Uterus (tissue), 4 donors: ENCODE measurements around the gene GPR32. TPM values are rescaled to one million over a fixed set of nuclear protein-coding genes. Genes with fewer than 3 reads are reported as not detected.
"Not testable (repeated sequence)": the region's sequence is repeated elsewhere in the genome, so short reads cannot be mapped to it uniquely, and the experiment has no call there.

Experiments
- DNase-seq, 2 donors: peaks; one replicate each; pipeline ENCODE4 v3.0.0-alpha.2; 2019 to 2020
- H3K27ac ChIP-seq, 2 donors: fragments of 200-600 bp; sonication (generic); 1 replicate in 1 of 2; 2 replicates in 1 of 2; pipeline ENCODE4 v1.5.1; 2016 to 2018
- H3K27me3 ChIP-seq, 2 donors: fragments of 200-600 bp; sonication (generic); one replicate each; pipeline ENCODE4 v1.5.1; 2018 to 2019; ENCODE audit warnings: control low read depth in 1 of 2
- H3K36me3 ChIP-seq, 2 donors: fragments of 200-600 bp; sonication (generic); one replicate each; pipeline ENCODE4 v1.5.1; 2019; ENCODE audit warnings: control low read depth in 1 of 2
- H3K4me1 ChIP-seq, 2 donors: fragments of 200-600 bp; sonication (generic); one replicate each; pipeline ENCODE4 v1.5.1; 2018 to 2019; ENCODE audit warnings: control low read depth in 1 of 2
- H3K4me3 ChIP-seq, 2 donors: fragments of 200-600 bp; sonication (generic); 1 replicate in 1 of 2; 2 replicates in 1 of 2; pipeline ENCODE4 v1.5.1; 2018 to 2019; ENCODE audit warnings: mild to moderate bottlenecking in 1 of 2
- H3K9me3 ChIP-seq, 2 donors: fragments of 200-600 bp; sonication (generic); one replicate each; pipeline ENCODE4 v1.5.1; 2019; ENCODE audit warnings: control low read depth in 1 of 2
- POLR2A ChIP-seq, 2 donors: fragments of 450-650 bp; IDR thresholded peaks; one replicate each; pipeline ENCODE4 v1.6.1; 2016; ENCODE audit warnings: antibody characterized with exemption in 2 of 2, mild to moderate bottlenecking in 1 of 2, moderate library complexity in 1 of 2
- intact Hi-C: fragments of 100-400 bp; cut with DNase I; formaldehyde crosslinking; loops from one replicate; pipeline ENCODE4 v1.15.1; 2023; ENCODE audit warnings: low total_unique reads
- total RNA-seq, 4 donors: library from RNA; depleted of rRNA in 3 of 4; stranded (reverse); fragments of >200 nt in 3 of 4; gene quantifications; one replicate each; pipeline versions ENCODE4 v1.1.0 to v1.2.4, GENCODE V29; 2014 to 2023
- TF ChIP-seq, protein P1 (sequence below), 4 experiments: fragments of 200-600 bp in 2 of 4; fragments of 450-650 bp in 2 of 4; sonication (generic) in 2 of 4; IDR thresholded peaks; one replicate each; pipeline ENCODE4 v1.5.1; 2016 to 2019; ENCODE audit warnings: antibody characterized with exemption in 4 of 4, mild to moderate bottlenecking in 2 of 4, moderate library complexity in 1 of 4
- donor health status: DM: yes; HTN: yes; CAD: no.

Gene GPR32
- total RNA-seq, 4 donors from 2014 or later = not detected

DNA sequence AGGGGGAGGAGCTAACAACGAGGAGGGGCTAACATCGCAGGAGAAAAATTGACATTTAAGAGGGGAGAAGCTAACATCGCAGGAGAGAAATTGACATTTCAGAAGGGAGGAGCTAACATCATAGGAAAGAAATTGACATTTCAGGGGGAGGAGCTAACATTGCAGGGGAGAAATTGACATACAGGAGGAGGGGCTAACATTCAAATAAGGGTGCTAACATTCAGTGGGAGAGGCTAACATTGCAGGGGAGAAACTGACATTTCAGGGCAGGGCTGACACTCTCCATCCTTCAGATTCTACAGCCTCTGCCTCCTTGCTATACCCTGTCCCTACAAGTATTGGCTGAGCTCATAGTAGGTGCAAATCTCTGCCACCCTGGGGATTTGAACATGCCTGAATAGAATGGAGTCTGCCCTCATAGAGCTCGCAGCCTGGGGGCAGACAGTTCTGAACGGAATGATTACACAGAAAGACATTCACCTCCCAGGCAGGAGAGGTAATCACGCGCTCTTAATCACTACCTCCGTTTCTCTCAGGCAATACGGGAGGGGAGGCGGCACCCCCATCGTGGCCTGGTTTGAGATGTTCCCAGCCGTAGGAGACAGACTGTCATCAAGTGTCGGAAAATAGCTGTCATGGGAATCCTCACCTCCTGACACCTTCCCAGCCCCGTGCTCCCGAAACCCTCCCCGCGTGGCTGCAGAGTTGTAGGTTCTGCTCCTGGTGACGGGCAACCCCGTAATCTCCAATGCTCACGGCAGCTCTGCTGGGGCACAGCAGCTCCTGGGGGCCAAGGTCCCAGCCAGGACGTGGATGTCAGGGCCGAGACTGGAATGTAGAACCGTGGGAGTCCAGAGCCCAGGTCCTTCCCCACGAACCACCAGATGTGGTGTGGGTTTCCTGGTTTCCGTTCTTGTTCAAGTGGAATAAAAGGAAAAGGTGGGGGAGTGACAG, 9.5 kb downstream of the GPR32 start:
- no peaks in the 10 kb centered on the region for H3K36me3 ChIP-seq
- H3K9me3 ChIP-seq = no peaks in the 10 kb centered on the region
- no peak overlapping the region for H3K27ac ChIP-seq
- DNase-seq = no peak
- no peaks in the 10 kb centered on the region for H3K4me1 ChIP-seq
- H3K27me3 ChIP-seq = peaks cover 0 to 38% of the 10 kb centered on the region in 2 donors
- TF ChIP-seq, protein P1, sequence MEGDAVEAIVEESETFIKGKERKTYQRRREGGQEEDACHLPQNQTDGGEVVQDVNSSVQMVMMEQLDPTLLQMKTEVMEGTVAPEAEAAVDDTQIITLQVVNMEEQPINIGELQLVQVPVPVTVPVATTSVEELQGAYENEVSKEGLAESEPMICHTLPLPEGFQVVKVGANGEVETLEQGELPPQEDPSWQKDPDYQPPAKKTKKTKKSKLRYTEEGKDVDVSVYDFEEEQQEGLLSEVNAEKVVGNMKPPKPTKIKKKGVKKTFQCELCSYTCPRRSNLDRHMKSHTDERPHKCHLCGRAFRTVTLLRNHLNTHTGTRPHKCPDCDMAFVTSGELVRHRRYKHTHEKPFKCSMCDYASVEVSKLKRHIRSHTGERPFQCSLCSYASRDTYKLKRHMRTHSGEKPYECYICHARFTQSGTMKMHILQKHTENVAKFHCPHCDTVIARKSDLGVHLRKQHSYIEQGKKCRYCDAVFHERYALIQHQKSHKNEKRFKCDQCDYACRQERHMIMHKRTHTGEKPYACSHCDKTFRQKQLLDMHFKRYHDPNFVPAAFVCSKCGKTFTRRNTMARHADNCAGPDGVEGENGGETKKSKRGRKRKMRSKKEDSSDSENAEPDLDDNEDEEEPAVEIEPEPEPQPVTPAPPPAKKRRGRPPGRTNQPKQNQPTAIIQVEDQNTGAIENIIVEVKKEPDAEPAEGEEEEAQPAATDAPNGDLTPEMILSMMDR (IDR thresholded peaks at IDR 0.05) = no peak
- TF ChIP-seq POLR2A (IDR thresholded peaks at IDR 0.05) = no peak
- H3K4me3 ChIP-seq = no peak overlapping the region
- intact Hi-C loops = loop anchor here (10.0 kb wide), 2 partner anchors 405 to 425 kb away; partner anchors contain the start of gene NR1H2

DNA sequence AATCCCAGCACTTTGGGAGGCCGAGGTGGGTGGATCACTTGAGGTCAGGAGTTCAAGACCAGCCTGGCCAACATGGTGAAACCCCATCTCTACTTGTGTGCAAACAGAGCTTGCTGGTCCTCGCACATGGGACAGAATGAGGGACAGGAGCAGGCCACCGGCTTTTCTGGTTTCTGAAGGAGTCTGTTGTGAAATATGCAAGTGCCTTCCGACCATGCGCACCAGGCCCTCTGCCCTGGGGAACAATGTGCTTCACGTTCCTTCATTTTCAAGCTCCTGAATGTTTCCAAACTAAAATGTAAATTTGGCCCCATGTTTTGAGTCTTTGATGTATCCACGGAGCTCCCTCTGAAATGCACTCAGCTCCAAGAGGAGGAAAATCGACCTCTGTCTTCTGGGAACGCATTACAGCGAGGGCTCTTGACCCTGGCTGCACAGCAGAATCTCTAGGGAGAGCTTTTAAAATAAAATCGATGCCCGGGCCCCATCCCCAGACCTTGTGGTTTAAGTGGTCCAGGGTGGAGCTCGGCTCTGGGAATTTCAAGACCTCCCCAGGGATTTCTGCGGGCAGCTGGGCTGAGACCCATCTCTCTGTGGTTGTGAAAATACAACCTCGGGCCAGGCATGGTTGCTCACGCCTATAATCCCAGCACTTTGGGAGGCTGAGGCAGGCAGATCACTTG, 10.6 kb downstream of the GPR32 start:
- H3K36me3 ChIP-seq = no peaks in the 10 kb centered on the region
- H3K9me3 ChIP-seq = no peaks in the 10 kb centered on the region
- H3K27me3 ChIP-seq = peaks cover 0 to 38% of the 10 kb centered on the region in 2 donors
- no peaks in the 10 kb centered on the region for H3K4me1 ChIP-seq
- TF ChIP-seq, protein P1 (IDR thresholded peaks at IDR 0.05) = no peak
- TF ChIP-seq POLR2A (IDR thresholded peaks at IDR 0.05) = no peak
- no peak overlapping the region for H3K4me3 ChIP-seq
- no peak overlapping the region for H3K27ac ChIP-seq
- intact Hi-C loops = loop anchor here (10.0 kb wide), 1 partner anchor 406 kb away; the partner anchor contains the start of gene NR1H2
- DNase-seq = no peak

GRCh38 chr19:50783848-50784152, 13.5 kb downstream of the GPR32 start:
- not testable (repeated sequence) for H3K9me3 ChIP-seq, DNase-seq, H3K27ac ChIP-seq, H3K4me3 ChIP-seq, H3K36me3 ChIP-seq, H3K4me1 ChIP-seq
- intact Hi-C loops = loop anchor here (10.0 kb wide), 1 partner anchor 409 kb away; the partner anchor contains the start of gene NR1H2
- peaks cover 0 to 16% of the 10 kb centered on the region in 2 donors for H3K27me3 ChIP-seq

- DNase-seq = no peak
- H3K27me3 ChIP-seq = peaks cover 0 to 7% of the 10 kb centered on the region in 2 donors
- no peaks in the 10 kb centered on the region for H3K36me3 ChIP-seq
- no peaks in the 10 kb centered on the region for H3K9me3 ChIP-seq
- H3K27ac ChIP-seq = no peak overlapping the region
- intact Hi-C loops = loop anchor here (10.0 kb wide), 1 partner anchor 410 kb away; the partner anchor contains the start of gene NR1H2
- no peaks in the 10 kb centered on the region for H3K4me1 ChIP-seq
- H3K4me3 ChIP-seq = no peak overlapping the region
- TF ChIP-seq POLR2A (IDR thresholded peaks at IDR 0.05) = no peak
- TF ChIP-seq, protein P1 (IDR thresholded peaks at IDR 0.05) = no peak
These were observed 14.4 kb downstream of the GPR32 start for GRCh38 chr19:50784710-50785109.

DNA sequence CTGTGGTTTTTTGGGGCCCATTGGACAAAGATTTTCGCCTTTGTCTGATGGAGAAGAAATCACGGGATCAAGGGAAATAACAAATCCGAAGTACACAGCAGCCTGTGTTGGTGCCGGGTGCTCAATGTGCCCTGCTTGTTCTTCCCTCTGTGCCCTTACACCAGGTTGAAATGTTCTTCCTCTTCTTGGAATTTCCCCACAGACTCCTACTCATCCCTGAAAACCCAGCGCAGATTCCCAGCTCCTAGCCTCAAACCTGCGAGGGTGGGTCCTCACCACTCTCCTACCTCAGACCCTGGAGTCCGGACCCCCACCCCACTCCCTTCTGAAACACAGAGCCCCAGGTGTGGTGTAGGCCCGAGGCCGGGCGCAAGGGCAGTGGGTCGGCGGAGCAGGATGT, 15.1 kb downstream of the GPR32 start:
- no peaks in the 10 kb centered on the region for H3K36me3 ChIP-seq
- no peak for DNase-seq
- no peak overlapping the region for H3K4me3 ChIP-seq
- intact Hi-C loops = loop anchor here (10.0 kb wide), 1 partner anchor 411 kb away; the partner anchor contains the start of gene NR1H2
- TF ChIP-seq, protein P1 (IDR thresholded peaks at IDR 0.05) = no peak
- TF ChIP-seq POLR2A (IDR thresholded peaks at IDR 0.05) = no peak
- peaks cover 0 to under 1% of the 10 kb centered on the region in 2 donors for H3K27me3 ChIP-seq
- H3K9me3 ChIP-seq = no peaks in the 10 kb centered on the region
- H3K27ac ChIP-seq = no peak overlapping the region
- H3K4me1 ChIP-seq = no peaks in the 10 kb centered on the region
